ENCODE measurements around the gene AIMP2. TPM values are rescaled to one million over a fixed set of nuclear protein-coding genes. Genes with fewer than 3 reads are reported as not detected.

The AIMP2 gene
- total RNA-seq (ENCODE audit: low replicate concordance), result 30.0 and 37.1 TPM in 2 replicates

GRCh38 chr7:6008668-6009611, at the start of gene AIMP2, which contains the start of gene PMS2:
Gene AIMP2 (plus strand): TSS chr7:6009272. CDS start chr7:6009364, 92 bp downstream.
Gene PMS2 (minus strand): TSS chr7:6009049. CDS start chr7:6009019, 30 bp downstream.

GRCh38 chr7:5970347-5970911, 38.6 kb upstream of the AIMP2 start, which contains the start of gene RSPH10B:
Gene RSPH10B (minus strand): TSS chr7:5970689. CDS start chr7:5967116, 3,573 bp downstream.

DNA sequence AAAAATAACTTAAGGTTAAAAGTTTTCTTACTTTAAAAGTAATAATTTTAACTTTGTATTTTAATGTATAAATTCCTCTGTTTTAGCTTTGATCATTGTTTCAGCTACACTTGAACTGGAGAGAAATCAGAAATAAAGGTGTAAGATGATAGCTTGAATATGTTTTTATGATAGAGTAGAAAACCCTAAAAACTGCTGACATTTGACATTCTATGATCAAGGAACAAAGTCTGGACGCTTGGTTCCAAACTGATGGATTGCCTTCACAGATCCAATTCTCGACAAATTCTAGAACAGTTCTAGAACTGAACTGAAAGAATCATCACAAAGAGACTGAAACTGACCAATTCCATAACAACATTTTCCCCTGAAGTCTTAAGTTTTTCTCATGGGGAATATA, 21.9 kb downstream of the AIMP2 start, which contains the start of gene ANKRD61:
TSS of gene ANKRD61 (plus strand) at position 389 of the 400 bp plus-strand sequence. CDS start at position 389, 0 bp downstream.

Other genes with a start within 250 kb of the AIMP2 start
- gene RNF216, start 227.6 kb upstream of the AIMP2 start, total RNA-seq (ENCODE audit: low replicate concordance), result 17.4 and 26.0 TPM in 2 replicates
- gene OCM, start 128.5 kb upstream of the AIMP2 start, total RNA-seq (ENCODE audit: low replicate concordance), result not detected in 2 replicates
- gene CCZ1, start 110.5 kb upstream of the AIMP2 start, total RNA-seq (ENCODE audit: low replicate concordance), result 10.2 and 35.3 TPM in 2 replicates
- 0.12 and 0.15 TPM in 2 replicates for gene RSPH10B, start 38.6 kb upstream of the AIMP2 start, total RNA-seq (ENCODE audit: low replicate concordance)
- 15.0 and 16.4 TPM in 2 replicates for gene PMS2, start 223 bp upstream of the AIMP2 start, total RNA-seq (ENCODE audit: low replicate concordance)
- gene ANKRD61, start 22.1 kb downstream of the AIMP2 start, total RNA-seq (ENCODE audit: low replicate concordance), result 0.15 and 0.35 TPM in 2 replicates
- gene EIF2AK1, start 49.9 kb downstream of the AIMP2 start, total RNA-seq (ENCODE audit: low replicate concordance), result 26.7 and 74.6 TPM in 2 replicates
- gene USP42, start 95.7 kb downstream of the AIMP2 start, total RNA-seq (ENCODE audit: low replicate concordance), result 1.9 and 2.4 TPM in 2 replicates

Measured in smooth muscle cell of the coronary artery (primary cell).